Dedifferentiated amniotic fluid mesenchymal stem cell (primary cell): ENCODE measurements around the gene PAPLN.

Source experiments
- DNase-seq: peaks from one replicate; pipeline ENCODE4 v3.0.0-alpha.2; 2016; ENCODE audit errors: extremely low spot score

The PAPLN gene

DNA sequence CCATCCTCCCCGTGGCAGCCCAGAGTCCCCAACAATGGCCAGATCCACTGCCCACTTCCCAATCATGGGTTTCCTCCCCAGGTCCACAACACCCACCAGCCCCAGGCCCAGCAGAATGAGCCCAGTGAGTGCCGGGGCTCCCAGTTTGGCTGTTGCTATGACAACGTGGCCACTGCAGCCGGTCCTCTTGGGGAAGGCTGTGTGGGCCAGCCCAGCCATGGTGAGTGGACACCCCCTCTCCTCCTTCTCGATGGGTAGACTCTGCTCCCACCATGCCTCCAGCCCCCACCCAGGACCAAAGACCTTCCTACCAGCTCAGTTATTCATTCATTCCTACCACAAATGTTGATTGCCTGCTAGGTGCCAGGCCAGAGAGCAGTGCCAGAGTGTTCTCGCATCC lies 23.8 kb downstream of the PAPLN start:
- DNase-seq, result no peak

DNA sequence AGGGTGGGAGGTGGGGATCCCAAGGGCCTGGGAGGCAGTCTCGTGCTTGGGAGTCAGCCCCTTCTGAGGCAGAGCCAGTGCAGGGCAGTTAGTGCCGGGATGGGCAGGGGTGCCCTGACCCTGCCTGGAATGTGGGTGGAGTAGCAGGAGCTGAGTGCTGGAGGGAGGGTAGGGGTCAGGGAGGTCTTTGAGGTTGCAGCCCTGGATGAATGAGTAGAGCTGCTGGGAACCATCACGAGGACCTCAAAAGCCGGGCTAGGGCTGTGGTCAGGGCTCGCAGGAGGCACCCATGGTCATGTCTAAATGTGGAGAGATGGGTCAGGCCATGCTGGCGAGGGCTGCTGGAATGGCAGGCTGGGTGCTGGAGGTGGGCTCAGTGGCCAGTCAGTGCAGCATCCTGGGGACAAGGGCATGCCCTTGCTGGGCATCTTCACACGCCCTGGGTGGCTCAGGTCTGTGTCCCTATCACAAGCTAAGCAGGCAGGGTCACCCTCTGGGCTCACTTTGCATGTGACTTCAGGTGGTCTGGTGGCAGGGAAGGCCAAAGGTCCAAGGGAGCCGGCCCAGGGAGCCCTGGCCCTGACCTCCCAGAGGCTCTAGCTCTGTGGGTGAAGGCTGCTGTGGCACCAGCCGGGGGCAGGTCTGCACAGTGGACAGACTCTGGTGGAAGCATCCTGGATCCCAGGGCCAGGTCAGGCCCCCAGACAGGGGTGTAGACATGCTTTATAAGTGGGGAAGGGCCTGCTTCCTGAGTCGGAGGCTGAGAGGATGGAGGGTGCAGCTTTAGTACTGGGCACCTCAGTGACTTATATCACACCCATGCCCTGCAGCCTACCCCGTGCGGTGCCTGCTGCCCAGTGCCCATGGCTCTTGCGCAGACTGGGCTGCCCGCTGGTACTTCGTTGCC lies 24.5 kb downstream of the PAPLN start:
- DNase-seq, result no peak

DNA sequence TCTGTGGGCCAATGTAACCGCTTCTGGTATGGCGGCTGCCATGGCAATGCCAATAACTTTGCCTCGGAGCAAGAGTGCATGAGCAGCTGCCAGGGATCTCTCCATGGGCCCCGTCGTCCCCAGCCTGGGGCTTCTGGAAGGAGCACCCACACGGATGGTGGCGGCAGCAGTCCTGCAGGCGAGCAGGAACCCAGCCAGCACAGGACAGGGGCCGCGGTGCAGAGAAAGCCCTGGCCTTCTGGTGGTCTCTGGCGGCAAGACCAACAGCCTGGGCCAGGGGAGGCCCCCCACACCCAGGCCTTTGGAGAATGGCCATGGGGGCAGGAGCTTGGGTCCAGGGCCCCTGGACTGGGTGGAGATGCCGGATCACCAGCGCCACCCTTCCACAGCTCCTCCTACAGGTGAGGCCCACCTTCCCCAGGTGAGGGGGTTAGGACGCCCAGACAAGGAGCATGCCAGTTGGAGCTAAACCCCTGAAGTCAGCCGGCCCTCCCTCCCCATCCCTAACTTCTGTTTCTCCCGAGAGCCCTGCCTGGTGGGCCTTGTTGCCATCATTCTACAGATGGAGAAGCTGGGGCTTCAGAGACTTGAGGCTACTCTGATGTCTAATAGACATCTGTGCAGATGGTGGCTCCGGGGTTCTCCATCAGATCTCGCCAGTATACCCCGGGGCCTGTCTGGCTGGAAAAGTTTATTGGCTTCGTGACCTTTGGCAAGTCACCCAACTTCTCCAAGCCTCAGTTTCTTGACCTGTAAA lies 25.3 kb downstream of the PAPLN start:
- no peak for DNase-seq

DNA sequence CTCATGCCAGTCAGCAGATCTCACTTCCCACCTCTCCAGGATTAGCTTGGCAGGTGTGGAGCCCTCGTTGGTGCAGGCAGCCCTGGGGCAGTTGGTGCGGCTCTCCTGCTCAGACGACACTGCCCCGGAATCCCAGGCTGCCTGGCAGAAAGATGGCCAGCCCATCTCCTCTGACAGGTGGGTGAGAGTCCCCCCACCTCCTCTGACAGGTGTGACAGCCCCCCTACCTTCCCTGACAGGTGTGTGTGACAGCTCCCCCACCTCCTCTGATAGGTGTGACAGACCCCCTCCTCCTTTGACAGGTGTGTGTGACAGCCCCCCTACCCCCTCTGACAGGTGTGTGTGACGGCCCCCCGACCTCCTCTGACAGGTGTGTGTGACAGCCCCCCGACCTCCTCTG lies 26.3 kb downstream of the PAPLN start:
- no peak for DNase-seq

DNA sequence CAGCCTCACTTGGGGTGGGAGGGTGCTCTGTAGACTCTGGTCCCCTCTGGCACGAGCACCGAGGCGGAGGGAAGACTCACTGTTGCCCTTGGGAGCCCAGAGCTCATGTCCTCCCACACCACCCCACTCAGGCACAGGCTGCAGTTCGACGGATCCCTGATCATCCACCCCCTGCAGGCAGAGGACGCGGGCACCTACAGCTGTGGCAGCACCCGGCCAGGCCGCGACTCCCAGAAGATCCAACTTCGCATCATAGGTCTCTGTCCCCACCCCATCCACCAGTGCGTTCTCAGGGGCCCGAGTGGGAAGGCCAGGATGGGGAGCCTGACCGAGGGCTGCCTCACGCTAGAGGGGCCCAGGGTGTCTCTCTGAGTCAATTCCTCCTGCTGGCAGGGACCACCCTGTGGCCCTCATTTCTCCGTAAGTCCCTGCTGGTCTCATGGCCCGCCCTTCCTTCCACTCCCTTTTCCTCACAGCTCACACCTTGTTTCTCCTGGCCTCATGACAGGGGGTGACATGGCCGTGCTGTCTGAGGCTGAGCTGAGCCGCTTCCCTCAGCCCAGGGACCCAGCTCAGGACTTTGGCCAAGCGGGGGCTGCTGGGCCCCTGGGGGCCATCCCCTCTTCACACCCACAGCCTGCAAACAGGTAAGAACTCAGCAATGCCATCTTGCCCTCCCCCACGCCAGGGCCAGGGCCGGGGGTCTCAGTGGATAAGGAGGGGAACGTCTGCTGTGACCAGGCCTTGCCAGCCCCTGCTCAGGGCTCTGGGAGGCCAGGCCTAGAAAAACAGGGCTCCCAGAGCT lies 27.0 kb downstream of the PAPLN start:
- no peak for DNase-seq

DNA sequence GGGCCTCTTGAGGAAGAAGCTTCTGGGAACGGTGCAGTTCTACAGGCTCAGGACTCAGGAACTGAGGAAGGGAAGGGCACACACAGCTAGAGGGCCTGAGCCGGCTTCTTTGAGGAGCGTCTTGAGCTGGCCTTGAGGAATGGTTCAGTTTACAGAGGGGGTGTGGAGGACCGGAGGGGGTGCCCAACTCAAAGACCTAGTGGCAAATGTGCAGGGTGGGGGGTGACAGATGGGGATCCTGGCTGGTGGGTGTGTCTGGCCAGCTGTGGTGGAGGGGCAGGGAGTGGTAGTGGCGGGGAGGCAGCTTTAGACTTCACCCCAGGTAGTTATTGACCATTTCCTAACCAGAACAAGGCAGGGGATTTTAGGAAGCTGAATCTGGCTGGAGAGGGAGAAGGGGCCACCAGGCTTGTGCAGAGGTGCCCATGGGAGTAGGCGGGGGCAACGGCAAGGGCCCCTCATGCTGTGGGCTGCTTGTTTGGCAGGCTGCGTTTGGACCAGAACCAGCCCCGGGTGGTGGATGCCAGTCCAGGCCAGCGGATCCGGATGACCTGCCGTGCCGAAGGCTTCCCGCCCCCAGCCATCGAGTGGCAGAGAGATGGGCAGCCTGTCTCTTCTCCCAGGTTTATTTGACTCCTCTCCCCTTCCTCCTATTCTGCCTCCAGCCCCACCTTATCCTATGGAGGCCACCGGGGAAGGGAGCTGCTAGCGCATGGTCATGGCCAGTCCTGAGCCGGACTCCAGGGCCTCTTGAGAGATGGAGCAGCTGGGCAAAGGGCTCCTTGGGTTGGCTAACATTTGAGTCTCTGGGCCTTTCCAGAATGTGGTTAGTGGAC lies 27.8 kb downstream of the PAPLN start:
- DNase-seq, result no peak

DNA sequence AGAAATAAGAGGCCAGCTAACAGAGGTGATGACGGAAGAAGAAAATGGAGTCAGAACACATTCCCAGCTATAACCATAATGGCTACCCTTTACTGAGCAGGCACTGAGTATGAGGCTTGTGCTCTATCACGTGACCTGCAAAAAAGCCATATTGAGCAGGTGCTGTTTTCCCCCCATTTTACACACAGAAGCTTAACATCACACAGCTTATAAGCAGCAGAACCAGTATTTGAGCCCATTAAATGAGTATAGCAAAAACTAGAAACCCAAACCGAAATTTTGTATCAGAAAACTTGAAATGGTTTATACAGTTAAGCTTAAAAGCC lies 28.4 kb downstream of the PAPLN start:
- DNase-seq, result no peak

DNA sequence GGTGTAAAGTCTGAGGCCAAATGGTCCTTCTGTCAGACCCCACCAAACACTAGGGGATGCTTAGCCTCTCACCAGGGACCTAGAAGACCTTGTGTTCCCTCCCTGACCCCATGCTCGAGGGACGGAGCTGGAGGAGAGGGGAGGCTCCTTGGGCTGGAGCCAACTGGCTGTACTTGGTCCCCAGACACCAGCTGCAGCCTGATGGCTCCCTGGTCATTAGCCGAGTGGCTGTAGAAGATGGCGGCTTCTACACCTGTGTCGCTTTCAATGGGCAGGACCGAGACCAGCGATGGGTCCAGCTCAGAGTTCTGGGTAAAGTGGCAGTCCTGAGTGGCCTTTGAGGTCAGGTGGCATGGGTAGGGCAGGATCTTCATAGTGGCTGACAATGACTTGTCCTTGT lies 29.0 kb downstream of the PAPLN start:
- DNase-seq, result no peak

DNA sequence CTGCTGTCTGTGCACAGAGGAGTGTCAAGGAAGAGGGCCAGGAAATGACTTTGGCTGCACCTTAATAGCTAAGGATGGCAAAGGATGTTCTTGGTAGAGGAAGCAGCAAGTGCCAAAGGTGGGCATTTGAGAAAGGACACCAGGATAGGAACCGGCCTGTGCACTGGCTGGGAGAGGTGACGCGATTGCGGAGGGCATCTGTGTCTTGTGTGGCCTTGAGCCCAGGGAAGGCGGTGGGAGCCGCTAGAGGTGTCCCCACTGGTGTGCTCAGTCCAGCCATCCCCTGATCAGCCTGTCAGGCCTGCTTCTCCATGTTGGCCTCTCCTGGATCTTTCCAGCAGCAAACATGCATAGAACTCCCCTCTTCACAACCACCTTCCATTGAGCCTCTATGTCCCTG lies 30.2 kb downstream of the PAPLN start:
- no peak for DNase-seq

DNA sequence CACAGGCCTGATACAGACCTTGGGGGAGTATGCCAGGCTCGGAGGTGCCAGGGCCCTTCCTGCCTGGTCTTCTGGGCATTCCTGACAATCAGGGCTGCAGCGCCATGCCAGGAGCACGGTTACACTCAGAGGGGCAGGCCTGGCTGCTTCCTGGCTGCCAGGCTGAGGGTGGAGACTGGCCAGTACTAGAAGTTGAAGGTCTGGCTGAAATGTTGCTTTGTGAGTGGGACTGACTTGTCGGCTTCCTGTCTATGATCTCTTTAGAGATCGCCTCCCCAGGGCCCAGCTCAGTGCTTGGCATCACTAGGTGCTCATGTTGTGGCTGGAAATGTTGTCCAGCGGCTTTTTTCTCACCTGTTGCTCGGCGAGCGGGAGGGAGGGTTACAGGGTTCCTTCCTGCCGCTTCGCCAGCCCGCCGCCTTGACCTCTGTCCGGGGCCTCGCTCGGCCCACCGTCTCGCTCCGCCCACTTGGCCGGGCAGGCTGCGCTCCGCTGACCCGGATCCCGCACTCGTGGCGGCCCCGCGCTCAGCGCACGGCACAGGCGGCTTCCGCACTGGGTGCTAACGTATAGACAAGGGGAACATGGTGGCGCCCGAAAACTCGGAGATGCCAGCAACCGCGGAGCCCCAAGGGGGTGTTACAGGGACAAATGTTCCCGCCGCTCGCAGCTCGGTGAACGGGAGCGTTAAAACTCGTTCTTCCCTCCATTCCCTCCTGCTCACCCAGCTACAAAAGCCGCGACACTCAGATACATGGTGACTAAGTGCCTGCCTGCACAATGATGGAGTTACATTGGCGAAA lies 32.6 kb downstream of the PAPLN start:
- no peak for DNase-seq

DNA sequence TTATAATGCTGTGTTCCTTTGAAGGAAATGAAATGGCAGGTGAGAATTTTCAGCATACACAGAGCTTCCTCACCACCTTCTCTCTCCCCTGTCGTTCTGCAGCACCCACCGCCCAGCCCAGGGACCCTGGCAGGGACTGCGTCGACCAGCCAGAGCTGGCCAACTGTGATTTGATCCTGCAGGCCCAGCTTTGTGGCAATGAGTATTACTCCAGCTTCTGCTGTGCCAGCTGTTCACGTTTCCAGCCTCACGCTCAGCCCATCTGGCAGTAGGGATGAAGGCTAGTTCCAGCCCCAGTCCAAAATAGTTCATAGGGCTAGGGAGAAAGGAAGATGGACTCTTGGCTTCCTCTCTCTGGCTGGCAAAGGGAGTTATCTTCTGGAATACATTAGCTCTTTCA lies 35.1 kb downstream of the PAPLN start:
- no peak for DNase-seq

DNA sequence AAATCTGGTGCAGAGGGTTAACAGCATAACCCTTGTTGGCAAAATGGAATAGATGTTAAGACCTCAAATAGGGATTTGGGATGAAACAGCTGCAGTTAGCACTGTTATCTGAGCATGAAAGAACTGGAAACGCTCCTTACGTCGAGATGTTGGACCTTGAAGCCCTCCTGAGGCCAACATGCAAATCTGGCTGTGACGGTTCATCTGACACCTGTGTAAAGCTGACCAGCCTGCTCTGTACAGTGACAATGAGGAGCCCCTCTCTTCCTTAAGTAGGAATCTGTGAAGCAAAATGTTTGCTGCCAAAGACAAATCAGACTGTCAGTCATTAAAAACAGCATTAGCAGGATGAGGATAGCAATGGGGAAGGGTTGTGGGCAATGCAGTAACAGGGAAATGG lies 36.5 kb downstream of the PAPLN start:
- DNase-seq, result no peak

DNA sequence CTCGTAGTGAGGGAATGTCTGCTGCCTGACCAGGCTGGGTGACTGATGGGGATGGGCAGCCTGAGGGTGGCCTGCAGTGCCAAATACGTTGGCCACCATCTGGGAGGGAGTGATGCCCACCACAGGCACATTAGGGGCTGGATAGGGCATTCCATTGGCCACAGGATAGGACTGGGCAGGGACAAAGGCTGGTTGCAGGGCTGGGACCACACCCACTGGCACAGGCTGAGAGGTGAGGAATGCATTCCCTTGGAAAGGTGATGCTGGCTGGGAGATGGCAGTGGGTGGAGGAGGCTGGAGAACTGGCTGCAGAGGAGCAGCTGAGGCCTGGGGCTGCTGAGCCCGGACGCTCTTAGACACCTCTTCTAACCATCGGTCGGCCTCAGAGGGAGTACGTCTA lies 39.5 kb downstream of the PAPLN start:
- no peak for DNase-seq

DNA sequence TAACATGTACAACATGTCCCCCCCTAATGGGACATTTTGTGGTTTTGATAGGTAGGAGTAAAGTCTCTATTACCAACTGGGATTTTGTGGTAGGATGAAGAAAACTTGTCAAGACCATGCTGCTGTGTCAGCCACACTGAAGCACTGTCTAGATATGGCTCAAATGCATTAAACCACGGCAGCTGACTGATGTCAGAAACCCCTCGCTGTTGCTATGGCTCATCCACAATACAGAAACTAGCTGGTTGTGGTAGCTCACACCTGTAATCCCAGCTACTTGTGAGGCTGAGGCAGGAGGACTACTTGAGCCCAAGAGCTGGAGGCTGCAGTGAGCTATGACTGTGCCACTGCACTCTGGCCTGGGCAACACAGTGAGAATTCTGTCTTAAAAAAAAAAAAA lies 40.1 kb downstream of the PAPLN start:
- no peak for DNase-seq

DNA sequence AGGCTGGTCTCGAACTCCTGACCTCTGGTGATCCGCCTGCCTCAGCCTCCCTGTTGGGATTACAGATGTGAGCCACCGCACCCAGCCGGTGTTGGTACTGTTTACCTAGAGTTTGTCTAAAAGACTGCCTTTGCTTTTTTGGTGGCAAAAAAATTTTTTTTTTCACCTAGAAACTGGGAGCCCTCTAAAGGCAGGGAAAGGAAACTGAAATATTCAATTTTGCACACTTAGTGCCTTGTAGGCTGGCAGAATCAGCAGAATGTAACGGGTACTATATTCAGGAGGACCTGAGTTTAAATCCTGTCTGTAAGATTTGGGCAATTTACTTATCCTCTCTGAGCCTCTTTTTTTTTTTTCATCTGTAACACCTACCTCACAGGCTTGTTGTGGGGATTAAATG lies 43.6 kb downstream of the PAPLN start:
- no peak for DNase-seq

DNA sequence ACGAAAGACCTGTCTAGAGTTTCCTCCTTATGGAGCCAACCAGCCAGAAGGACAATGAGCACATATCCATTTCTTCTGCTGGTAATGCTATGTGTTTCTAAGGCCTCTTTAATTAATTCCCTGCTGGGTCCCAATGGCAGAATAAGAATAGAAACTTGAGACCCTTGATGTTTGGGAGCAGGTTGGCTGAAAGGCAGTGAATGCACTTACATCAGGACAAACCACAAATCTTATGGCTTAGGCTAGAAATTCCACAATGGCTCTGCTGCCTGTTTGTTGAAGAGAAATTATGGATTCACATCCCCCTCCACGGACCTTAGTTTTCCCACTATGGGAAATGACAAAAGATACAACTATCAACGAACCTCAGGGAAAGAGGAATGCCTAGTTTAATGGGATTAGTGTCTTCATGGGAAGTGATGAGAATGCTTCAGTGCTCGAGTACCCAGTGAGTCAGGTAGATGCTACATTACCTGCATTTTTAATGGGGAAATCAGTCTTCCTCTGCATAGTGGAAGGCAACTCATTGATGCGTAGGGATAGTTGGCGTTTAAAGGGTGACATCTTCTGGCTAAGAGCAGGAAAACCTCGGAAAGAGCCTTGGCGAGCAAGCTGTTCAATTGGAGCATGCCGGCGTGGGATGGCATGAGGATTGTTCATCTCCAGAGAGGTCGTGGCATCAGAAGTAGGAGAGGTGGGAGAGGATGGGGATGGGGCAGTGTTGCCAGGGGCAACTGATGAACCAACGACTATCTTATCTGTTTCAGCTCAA lies 46.5 kb downstream of the PAPLN start:
- DNase-seq, result no peak

DNA sequence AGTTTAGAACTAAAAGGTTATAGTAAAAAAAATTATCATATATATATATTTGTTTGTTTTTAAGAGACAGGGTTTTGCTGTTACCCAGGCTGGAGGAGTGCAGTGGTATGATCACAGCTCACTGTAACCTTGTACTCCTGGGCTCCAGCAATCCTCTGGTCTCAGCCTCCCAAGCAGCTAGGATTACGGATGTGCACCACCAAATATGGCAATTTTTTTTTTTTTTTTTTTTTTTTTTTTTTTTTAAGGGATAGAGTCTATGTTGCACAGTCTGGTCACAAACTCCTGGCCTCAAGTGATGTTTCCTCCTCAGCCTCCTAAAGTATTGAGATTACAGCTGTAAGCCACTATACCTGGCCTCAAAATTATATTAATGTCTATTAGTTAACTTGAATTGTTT lies 48.7 kb downstream of the PAPLN start:
- no peak for DNase-seq

DNA sequence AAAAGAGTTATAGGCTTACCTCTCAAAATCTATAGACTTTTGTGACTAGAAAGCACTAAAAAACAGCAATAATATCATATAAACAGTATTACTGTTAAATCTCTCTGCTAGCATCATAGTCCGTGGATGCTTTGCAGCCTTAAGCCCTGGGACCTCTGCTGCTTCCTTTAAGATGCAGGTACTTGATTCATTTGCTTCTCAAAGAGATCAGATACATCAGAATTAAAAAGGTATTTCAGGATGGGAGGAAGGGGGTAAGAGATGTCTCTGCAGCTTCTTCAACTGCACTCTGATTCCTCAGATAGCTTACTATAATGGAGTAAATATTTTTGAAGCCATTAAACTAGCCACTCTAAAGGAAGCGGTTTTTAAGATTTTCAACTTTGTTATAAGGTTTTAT lies 49.3 kb downstream of the PAPLN start:
- DNase-seq, result no peak

DNA sequence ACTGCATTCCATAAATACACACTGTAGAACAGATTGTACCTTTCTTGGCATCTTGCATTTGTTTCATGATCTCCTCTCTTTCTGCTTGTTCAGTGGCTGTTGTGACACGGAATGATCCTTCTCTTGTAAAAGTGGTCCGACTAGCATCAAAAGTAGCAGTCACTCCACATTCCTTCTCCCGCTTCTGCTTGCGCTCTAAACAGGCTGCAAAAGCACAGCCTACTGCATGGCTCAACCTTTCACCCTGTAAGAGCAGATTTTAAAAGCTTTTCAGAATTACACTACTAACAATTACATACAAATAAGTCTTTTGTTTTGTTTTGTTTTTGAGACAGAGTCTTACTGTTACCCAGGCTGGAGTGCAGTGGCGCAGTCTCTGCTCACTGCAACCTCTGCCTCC lies 49.8 kb downstream of the PAPLN start:
- DNase-seq, result no peak

DNA sequence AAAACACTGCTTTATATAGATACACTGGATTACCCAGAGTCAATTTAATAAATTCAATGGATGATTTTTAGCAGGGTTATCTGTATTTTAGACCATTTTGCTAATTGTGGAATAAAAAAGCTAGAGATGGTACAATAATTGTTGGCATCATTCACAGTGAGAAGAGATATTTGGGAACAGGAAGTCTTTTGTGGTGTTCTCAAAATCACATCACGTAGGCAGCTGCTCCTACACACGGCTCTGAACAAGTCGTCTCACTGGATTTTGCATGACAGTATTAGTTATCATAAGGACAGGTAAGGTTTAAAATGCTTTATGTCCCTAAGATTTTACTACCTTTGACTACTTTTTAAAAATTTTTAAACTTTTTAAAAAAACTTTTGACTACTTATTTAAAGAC lies 52.0 kb downstream of the PAPLN start:
- DNase-seq, result no peak
